BJ (cell line): ENCODE data around the gene C9orf153. TPM values are rescaled to one million over a fixed set of nuclear protein-coding genes. Genes with fewer than 3 reads are reported as not detected.

Source experiments
- CTCF ChIA-PET: fragments of 350-600 bp; formaldehyde crosslinking; extraction: SDS; loops from one replicate; lab custom pipeline; 2021; ENCODE audit warnings: antibody characterized with exemption, inconsistent platforms; lab: Yijun Ruan, JAX
- POLR2A ChIA-PET: fragments of 300-600 bp; sonication (Branson Sonifier 250); formaldehyde crosslinking; extraction: SDS; loops from one replicate; lab custom pipeline; 2021; ENCODE audit warnings: antibody characterized with exemption; lab: Charles Lee
- DNase-seq: peaks from one replicate; pipeline ENCODE4 v3.0.0-alpha.2; 2011; ENCODE audit warnings: low read depth
- H3K27me3 ChIP-seq: 2 replicates; pipeline ENCODE4 v1.6.0; 2011; ENCODE audit warnings: low read length; ENCODE audit not compliant: control insufficient read depth, insufficient read depth
- H3K36me3 ChIP-seq: 2 replicates; pipeline ENCODE4 v1.5.1; 2011; ENCODE audit warnings: low read length; ENCODE audit not compliant: control insufficient read depth, insufficient read depth
- H3K4me3 ChIP-seq: 2 replicates; pipeline ENCODE4 v1.5.1; 2011; ENCODE audit warnings: low read depth, mild to moderate bottlenecking, control low read depth, low read length
- CTCF ChIP-seq: IDR thresholded peaks from 2 replicates; pipeline ENCODE4 v1.5.1; 2011; ENCODE audit warnings: low read depth, mild to moderate bottlenecking, control low read depth, inconsistent platforms, low read length, moderate library complexity; ENCODE audit not compliant: insufficient read depth
- polyA plus RNA-seq: library from polyadenylated mRNA; depleted of rRNA; stranded (reverse); fragments of >200 nt; gene quantifications from 2 replicates; pipeline ENCODE4 v1.2.3, GENCODE V29; 2011

C9orf153 gene
- polyA plus RNA-seq, 1 experiment = not detected

- H3K4me3 ChIP-seq = no peak overlapping the region
- peaks cover 2% of the 10 kb centered on the region; the same call in 1 of the 2 replicates for H3K27me3 ChIP-seq
- CTCF ChIA-PET = interaction anchor here (2.2 kb wide), 1 partner anchor 18 kb away, joined by 8 read pairs; no protein-coding TSS in a partner anchor
- H3K36me3 ChIP-seq = no peaks in the 10 kb centered on the region
- DNase-seq = no peak
- no peak for TF ChIP-seq CTCF
- POLR2A ChIA-PET = no interaction called here
Measured at GRCh38 chr9:86184138-86184524, 75.3 kb downstream of the C9orf153 start.

GRCh38 chr9:86183229-86184137 is 76.0 kb downstream of the C9orf153 start:
- Histone ChIP-seq H3K27me3 (peaks cover 2% of the 10 kb centered on the region; the same call in 1 of the 2 replicates), H3K36me3 (no peaks in the 10 kb centered on the region), H3K4me3 (no peak overlapping the region)
- CTCF ChIA-PET = interaction anchor here (2.2 kb wide), 1 partner anchor 19 kb away, joined by 8 read pairs; no protein-coding TSS in a partner anchor
- no peak for DNase-seq
- no peak for TF ChIP-seq CTCF
- POLR2A ChIA-PET = no interaction called here

- DNase-seq = no peak
- ChIA-PET CTCF (no interaction called here), POLR2A (no interaction called here)
- H3K27me3 ChIP-seq = peaks cover 2% of the 10 kb centered on the region; the same call in 1 of the 2 replicates
- H3K36me3 ChIP-seq = no peaks in the 10 kb centered on the region
- TF ChIP-seq CTCF = no peak
- H3K4me3 ChIP-seq = no peak overlapping the region
Measured at GRCh38 chr9:86181379-86182315, 77.8 kb downstream of the C9orf153 start.

GRCh38 chr9:86178503-86178902 is 81.0 kb downstream of the C9orf153 start:
- Histone ChIP-seq H3K27me3 (peaks cover 2% of the 10 kb centered on the region; the same call in 1 of the 2 replicates), H3K36me3 (no peaks in the 10 kb centered on the region), H3K4me3 (no peak overlapping the region)
- ChIA-PET CTCF (no interaction called here), POLR2A (no interaction called here)
- no peak for TF ChIP-seq CTCF
- DNase-seq = no peak
